ENCODE results near the gene PTRH2.

The PTRH2 gene

DNA sequence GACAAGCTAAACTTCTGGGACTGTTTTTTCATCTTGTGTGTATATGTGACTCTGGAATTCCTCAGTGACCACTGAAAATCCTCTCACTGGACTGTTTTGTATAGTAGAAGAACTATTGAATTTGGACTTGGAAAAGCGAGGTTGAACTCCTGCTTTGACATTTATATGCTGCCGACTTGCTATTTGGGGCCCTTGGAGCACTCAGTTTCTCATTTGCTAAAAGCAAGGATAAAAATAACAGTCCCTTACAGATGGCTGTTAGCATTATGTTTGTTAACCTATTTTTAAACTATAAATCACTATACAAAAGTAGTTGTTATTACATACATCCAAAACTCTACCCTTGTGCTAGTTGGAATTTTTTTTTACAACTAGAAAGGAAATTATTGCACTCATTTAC, 9.2 kb upstream of the PTRH2 start:
- no peak for DNase-seq

DNA sequence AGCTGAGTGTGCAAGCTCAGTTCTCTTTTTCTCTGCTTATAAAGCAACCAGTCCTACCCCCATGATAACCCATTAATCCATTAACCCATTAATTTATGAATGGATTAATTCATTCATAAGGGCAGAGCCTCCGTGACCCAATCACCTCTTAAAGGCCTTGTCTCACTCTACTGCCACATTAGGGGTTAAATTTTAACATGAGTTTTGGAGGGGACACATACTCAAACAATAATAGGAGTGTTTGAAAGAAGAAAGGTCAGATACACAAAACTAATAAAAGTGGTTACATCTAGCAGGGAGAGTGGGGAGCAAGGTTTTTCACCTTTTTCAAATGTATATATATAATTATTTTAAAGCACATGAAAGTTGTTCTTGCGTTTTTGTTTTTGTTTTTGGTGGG, 7.0 kb upstream of the PTRH2 start:
- no peak for DNase-seq

DNA sequence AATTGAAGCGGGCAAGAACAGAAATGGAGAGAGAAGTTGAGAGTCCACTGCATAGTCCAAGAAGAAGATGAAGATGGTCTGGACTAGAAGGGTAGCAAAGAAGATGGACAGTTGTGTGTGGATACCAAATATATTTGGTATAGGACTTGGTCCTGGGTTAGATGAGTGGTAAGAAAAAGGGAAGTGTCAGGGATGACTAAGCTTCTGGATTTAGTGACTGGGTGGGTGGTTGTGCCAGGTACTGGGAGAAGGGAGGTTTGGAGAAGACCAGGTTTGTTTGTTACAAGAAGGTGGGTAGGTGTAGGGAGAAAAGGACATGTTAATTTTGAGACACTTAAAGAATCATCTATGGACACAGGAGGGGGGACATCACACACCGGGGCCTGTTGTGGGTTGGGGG, 5.6 kb upstream of the PTRH2 start:
- DNase-seq, result no peak

DNA sequence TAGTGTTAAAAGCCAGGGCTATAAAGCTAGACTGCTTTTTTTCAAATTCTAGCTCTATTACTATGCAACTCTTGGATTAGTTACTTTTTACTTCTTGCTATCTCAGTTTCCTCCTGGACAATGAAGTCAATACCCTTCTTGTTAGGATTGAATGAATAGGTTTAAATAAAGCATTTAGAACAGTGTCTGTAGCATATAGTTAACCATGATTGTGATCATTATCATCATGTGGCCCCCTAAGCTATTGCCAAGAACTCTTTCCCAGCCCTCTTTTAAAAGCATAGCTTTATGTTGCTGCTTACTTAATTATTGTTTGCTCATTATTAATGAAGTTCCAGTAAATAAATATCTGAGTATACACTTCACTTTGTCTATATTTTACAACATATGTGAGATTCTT, 4.7 kb upstream of the PTRH2 start:
- no peak for DNase-seq

DNA sequence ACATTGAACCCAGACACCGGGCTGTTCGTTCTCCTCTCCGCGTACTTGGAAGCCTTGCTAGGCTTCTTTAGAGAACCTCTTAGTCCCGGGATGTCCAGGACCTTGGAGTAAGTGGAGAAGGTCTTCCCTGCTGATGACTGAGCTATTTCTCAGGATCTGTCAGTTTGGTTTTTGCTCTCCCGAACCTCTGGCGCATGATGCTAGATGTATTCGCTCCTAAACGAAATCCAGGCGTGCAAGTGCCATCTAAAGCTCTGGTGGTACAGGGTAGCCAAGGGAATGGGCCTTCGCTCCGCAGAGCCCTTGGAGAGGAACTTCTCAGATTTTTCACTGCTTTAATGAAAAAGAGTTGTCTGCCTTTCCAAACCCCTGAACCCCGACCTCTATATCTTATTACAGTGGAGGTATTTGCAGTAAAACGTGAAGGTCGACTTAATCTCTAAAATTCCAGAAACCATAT, 771 bp upstream of the PTRH2 start:
- DNase-seq, result no peak

DNA sequence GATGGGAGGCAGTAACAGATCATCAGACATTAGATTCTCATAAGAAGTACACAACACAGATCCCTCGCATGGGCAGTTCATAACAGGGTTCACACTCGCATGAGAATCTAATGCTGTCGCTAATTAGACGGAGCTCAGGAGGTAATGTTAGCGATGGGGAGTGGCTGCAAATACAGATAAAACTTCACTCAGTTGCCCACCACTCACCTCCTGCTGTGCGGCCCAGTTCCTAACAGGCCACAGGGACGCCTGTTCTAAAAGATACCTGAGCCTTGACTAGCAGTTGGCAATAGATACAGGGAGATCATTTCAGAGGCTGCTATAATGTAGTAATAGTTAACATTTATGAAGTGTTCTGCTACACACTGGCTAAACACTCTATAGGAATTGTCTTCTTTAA, 4.9 kb downstream of the PTRH2 start:
- no peak for DNase-seq

DNA sequence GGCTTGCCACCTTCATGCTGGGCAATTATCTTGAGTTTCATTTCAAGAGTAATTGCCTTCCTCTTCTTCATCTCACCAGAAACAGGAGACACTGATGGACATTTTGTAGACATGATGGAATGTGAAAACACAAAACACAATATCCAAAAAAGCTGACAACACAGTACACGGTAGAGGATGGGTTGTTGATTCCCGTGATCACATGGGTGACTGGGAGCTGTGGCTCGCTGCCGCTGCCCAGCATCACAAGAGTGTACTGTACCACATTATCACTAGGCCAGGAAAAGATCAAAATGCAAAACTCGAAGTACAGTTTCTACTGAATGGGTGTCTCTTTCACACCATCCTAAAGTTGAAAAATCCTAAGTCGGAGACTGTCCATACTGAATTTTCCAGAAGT, 7.4 kb downstream of the PTRH2 start:
- no peak for DNase-seq

DNA sequence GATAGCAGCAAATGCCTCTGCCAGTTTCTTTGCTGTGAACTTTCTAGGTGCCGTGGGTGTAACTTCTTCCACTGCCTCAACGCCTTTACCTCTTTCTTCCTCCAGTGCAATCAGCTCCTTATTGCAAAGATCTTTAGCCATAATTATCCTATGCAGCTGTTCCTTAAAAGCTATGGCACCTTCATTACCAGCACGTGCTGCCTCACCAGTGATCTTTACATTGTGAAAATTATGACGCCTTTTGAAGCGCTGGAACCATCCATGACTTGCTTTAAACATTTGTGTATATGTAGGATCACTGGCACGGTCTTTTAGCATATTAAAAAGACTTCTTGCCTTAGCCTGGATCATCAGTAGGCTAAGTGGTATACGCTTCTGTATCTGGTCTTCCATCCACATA, 8.0 kb downstream of the PTRH2 start:
- no peak for DNase-seq

DNA sequence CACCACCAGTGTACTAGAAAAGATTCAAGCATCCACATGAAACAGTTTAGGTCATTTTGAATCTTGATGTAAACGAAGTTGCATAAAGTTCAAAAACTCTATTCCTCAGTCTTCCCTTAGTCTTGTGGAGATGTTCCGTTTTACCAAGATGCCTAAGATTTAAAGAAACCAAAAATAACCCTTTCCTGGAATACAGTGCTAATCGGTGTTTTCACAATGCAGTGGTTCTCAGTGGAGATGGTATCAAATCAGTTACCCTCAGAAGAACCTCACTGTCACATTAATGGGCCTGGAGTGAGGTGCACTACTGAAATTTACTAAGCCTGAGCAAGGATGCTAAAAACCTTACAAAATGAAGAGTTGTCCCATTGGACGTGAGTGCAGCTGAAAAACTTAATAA, 9.1 kb downstream of the PTRH2 start:
- DNase-seq, result no peak

DNA sequence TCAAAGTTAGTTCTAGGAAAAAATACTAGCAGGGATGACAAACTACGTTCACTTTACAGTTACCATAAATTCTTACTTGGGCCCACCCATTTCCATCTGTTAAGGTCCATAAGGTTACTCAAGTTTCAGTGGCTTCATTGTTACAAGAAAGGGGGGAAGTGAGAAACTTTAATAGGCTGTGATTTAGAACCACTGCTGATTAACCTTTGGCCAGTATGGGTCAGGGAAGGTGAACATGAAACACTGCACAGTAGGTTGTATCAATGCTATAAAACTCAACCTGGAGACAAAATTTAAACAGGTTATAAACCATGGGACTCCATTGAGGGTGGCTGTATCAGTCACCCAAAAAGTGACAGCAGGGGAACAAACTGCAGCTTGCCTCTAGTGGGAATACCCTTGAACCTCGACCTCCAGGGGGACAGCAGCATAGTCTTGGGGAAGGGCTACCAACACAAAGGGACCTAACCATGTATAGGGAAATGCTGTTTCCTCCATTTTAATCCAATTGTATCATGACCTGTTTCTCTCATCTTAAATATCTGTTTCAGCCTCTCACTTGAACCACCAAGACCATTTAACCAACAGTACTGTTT, 10.4 kb downstream of the PTRH2 start:
- DNase-seq, result no peak

DNA sequence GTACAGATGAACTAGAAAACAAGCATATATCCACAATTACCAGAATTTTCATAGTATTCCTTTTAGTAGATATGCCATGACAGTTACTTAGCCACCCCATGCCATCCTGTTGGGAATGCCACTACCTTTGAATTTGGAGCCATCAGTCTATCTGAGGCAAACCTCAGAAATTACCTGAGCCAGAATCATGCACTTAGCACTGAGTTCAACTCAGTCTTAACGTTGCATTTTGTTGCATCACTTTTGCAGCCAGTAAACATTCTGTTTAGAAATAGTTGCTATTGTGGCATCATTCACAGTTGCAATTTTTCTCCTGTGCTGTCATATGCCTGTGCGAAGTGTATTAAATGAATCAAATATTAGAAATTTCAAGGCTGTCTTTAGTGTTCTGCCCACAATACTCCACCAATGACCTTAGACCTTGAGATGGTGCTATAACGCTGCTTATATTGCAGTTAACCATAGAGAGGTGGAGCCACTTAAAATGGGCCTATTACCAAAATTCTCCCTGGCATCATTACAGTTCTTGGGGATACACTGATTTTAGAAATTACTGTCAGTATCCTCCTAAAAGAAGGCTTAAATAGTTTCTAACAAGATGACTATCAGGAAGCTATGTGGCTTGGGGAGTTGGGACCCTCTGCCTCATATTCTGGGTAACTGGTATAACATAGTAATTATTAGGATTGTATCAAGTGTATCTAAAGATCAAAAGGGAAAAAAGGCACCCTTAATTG, 11.1 kb downstream of the PTRH2 start:
- no peak for DNase-seq

DNA sequence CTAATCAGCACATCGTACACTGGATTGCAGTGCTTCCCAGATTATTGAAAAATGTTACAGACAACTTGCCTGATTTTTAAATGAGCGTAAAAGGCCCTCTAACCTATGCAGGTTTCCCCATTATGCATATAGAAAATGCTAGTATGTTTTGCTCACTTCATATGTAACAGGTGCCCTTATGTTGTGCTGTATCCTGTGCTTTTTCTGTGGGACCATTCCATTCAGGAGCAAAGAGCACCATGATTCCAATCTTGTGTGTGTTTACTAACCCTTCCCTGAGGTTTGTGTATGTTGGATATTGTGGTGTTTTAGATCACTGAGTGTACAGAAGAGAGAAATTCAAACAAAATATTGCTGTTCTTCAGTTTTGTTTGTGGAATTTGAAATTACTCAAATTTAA, 12.9 kb downstream of the PTRH2 start:
- no peak for DNase-seq

DNA sequence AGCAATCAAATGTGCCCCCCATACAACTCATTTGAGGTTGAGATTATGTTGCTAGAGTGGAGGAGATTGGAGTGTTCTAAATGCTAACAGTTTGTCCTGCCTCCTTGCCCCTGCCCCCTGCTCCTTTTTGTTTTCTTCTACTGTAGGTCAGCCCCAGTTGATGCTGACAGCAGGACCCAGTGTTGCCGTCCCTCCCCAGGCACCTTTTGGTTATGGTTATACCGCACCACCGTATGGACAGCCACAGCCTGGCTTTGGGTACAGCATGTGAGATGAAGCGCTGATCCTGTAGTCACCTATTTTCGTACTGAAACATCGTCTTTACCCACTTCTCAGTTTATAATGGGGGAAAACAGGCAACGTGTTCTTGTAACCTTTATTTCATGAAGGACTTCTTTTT, 13.6 kb downstream of the PTRH2 start:
- no peak for DNase-seq

DNA sequence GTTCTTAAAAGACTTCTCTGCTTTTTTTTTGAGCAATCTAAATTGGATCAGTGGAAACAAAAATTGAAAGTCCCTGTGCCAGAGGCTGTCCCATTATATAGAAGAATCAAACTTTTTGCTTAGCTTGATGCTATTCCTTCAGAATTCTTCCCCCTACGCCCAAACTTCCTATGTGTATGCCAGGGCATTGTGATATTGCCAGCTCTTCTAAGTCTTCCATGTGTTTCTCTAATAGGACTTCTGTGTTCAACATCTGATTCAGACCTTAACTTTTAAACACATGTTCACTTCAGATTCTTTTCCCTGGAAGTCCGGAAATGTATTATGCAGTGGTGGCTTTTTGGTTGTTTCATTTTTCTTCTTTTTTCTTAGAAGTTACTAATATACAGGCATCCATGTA, 18.7 kb downstream of the PTRH2 start:
- DNase-seq, result no peak

DNA sequence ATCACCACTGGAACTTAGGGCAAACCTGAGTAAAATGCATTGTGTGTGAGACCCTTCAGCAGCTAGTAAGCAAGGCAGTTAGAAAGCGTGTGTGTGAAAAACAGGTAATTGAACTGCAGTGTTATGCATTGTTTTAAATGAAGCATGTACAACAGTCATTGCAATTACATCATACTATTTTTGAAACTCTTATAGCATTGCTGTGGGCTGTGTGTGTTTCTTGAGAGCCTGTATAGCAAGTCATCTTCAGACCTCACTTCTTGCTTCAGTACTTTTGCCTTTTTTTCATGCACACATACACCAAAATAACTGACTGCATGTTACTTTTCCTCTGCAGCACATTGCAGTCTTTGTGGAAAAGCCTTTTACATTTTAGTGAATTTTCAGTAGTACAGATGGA, 19.2 kb downstream of the PTRH2 start:
- DNase-seq, result no peak

DNA sequence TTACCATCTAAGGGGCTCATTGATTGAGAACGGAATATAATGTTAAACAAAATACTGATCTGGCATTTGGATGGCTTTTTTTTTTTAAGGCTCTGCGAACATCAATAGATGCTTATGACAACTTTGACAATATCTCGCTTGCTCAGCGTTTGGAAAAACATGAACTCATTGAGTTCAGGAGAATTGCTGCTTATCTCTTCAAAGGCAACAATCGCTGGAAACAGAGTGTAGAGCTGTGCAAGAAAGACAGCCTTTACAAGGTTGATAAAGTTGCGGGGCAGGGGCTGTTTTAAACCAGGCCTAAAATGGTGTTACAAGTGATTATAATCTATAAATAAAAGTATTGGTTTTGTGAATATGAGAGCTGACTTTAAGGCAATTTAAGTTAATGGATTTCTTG, 22.3 kb downstream of the PTRH2 start:
- no peak for DNase-seq

DNA sequence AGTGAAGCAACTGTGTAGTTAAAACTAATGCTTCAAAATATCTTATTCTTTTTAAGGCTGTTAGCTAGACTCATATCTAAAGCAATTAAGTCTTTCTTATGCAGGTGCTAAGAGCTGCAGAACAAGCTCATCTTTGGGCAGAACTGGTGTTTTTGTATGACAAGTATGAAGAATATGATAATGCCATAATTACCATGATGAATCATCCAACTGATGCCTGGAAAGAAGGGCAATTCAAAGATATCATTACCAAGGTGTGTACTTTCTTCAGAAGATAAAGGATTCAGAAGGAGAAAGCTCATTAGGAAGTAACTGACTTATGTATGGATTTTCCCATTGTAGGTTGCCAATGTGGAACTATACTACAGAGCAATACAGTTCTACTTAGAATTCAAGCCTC, 23.9 kb downstream of the PTRH2 start:
- no peak for DNase-seq

DNA sequence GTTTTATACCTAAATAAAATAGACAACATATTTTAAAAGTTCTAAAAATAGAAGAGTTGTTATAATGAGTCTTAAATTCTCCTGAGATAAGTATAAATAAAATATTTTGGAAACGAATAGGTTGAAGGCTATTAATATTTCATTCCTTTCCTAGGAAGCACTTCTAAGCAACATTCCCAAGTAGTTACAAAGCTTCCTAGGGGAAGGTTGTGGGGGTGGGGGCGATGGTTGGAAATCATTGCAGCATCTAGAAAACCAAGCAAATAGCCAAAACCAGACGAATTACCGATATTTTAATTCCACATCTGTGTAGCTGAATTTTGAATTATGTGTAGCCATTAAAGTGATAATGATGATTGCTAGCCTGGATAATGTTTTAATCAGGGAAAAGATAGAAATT, 26.9 kb downstream of the PTRH2 start:
- DNase-seq, result no peak

DNA sequence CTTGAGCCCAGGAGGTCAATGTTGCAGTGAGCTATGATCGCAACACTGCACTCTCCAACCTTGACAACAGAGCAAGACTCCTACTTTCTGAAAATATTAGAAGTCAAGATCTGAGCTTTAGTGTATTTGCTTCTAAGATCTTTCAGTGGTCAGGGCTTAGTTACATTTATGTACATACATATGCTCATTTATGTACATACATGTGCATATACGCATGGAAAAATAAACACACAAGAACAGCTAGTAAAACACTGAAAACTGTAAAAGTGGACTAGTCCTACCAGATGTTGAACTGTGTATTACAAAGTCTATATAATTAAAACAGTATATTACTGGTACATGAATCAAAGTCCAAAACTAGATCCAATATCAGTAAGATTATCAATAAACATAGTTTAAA, 28.3 kb downstream of the PTRH2 start:
- DNase-seq, result no peak

DNA sequence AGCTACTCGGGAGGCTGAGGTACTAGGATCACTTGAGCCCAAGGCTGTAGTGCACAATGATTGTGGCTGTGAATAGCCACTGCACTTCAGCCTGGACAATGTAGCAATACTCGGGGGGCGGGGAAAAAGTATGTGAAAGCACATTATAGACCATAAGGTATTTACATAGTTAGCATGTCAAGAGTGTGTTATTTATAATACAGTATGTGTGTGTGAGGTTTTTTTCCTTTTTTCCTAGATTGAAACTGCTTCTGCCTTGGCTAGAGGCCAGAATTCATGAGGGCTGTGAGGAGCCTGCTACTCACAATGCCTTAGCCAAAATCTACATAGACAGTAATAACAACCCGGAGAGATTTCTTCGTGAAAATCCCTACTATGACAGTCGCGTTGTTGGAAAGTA, 30.5 kb downstream of the PTRH2 start:
- DNase-seq, result no peak

DNA sequence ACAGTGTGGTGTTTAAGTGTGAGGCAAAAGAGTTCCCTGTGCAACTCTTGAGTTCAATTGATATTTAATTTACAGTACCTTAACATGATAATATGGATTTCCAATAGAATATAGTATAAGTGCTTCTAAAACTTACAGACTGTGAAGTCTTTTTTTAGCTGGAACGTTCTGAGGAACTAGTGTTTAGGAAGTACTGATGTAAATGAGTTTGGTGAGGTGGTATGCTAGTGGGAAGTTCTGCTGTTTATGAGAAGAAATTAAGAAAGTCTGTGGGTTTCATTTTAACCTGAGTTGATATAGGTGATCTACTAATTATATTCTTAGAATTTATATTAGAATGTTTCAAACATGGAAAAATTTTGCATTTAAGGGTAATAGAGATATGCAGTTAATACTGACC, 32.0 kb downstream of the PTRH2 start:
- no peak for DNase-seq

DNA sequence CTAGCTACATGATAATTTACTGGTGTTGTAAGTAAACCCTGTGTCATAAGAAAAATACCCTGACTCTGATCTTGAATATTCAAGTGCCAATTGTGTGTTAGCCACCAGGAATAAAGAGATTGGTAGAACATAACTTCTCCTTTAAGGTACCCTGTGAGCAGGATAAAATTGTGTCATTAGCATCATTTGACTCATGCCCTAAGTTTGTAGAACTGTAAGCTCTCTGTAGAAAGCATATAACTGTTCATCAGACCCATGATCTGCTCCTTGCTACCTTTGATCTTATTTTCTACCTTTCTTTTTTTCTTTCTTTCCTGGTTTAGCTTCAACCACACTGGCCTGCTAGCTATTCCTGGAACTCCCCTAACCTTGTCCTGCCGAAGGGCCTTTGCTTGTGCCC, 35.8 kb downstream of the PTRH2 start:
- DNase-seq, result no peak

DNA sequence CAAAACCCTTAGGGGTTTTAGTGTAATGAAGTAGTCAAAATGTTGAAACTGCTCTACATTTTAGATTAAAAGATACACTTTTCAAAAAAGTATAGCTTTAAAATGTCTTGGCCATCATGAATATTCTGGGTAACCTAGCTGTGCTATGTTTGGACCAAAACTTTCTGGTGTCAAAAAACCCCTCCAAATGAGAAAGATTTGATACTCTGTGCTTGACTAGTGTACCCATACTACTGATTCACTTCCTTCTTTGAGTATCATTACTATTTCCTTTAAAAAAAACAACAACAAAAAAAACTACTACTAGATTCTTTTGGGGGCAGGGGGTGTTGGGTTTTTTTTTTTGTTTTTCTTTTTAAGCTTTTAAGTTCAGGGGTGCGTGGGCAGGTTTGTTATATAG, 37.3 kb downstream of the PTRH2 start:
- DNase-seq, result no peak

DNA sequence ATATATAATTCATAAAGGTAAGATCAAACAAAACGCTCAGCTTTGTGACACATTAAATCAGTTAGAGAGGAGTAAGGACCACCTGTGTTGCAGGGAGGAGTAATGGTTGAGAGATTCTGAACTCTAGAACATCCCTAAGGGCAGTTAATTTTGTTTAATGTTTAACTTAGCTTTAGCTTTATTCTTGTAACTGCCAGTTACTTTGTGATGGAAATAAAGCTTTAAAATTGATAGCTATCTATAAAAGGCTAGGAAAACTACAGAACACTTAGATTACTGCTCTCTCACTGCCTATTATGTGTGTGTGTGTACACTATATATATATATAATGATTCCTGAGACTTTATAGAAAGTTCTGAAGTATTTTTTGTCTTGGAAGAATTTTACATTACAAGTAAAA, 37.8 kb downstream of the PTRH2 start:
- no peak for DNase-seq

DNA sequence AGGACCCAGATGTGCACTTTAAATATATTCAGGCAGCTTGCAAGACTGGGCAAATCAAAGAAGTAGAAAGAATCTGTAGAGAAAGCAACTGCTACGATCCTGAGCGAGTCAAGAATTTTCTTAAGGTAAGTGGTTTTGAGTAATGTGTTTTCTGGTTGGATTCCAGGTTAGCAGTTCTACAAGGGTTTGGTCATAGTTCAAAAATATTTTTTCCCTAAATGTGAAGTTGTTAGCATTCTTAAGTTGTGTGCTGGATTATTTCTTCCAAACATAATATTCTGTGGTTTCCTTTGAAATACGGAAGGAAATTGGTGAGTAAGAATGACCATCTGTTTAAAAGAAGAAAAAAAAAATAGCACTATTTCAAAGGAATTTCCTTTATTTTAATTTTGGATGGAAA, 38.4 kb downstream of the PTRH2 start:
- DNase-seq, result no peak

Data from retina (tissue), 1 donor.